Stimulated activated CD4-positive, alpha-beta T cell treated with anti-CD3 and anti-CD28 coated beads, Interleukin-4, amount 100 ng/mL, for 1 hour (primary cell): ENCODE results near the gene RGS3.

Experiments used
- DNase-seq: peaks from one replicate; pipeline ENCODE4 v3.0.0-alpha.2; 2020

The RGS3 gene

DNA sequence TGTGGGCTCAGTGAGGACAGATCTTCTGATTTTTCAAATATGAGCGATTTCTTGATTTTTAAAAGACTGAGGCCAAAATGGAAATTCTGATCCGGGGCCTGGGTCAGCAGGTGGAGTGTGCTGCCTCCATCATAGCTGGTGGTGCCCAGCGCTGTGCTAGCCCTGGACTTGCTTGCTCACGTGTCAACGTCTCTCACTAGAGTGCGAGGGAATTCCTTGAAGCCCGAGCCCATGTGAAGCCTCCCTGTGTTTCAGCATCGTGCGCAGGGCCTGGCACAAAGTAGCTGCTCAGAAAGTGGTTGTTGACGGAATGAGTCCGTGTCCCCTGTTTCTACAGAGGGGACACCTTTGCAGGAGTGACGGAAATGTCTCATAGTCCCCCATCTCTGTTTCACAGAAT, 50.5 kb downstream of the RGS3 start:
- no peak for DNase-seq

DNA sequence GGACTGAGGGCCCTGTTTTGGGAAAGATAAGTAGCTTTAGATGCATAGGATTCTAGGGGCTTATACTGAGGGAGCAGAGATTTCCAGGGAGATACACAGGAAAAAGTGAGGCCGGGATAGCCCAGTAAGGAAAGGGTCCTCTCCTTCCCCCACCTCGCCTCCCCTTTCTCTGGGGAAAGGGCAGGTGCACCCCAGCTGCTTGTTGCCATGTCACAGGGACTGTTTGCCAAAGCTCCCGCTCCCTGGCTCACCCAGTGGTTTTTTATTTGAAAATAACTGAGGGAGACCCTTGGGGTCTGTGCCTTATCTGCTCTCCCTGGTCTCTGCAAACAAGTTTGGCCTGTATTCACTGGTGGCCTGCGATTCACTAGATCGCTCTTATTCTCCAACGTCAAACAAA, 51.2 kb downstream of the RGS3 start:
- no peak for DNase-seq

DNA sequence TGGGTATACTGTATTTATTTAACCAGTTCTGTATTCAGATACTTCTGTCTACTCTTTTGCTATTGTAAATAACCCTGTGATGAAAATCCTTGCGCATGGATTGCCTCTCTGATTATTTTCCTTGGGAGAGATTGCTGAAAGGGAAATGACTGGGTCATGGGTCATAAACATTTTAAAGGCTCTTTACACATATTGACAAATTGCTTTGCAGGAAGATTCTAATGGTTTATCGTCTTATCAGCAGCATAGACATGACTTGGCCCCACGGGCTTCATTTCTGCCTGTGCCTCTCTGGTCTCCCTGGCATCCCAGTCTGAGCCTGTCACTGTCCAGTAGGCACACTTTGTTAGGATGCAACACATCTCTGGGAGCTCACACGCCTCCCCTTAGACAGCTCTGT, 52.3 kb downstream of the RGS3 start:
- no peak for DNase-seq

DNA sequence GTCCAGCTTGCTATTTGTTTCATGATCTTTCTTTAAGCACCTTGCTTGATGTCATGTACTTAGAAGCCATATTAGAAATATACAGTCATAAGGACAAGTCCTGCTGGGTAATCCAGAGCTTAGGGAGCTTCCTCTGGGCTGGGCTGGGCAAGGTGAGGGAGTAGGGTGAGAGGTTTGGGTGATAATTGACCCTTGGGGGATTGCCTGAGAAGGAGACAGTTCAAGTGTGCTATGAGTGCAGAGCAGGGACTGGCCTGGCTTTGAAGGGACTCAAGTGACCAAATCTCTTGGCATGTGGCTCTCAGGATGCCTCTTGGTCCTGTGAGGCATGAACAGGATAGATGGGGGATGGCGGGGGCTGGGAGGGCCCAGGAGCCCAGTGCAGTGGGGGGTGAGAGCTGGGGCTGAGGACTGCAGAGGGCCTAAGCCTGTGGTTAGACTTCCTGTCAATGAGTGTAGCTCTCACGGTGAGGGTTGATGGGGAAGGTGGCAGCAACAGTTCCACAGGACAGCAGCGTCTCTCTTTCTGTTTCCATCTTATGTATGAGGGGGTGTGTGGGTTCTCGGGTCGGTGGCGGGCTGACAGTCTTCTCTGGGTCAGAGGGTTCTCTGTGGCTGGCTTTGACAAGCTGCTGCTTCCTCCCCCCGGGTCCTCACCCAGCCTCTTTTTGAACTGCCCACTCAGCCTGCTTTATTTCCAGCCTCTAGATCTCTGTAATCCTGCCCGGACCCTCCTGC, 53.5 kb downstream of the RGS3 start:
- peak; percentile 61 for DNase-seq

DNA sequence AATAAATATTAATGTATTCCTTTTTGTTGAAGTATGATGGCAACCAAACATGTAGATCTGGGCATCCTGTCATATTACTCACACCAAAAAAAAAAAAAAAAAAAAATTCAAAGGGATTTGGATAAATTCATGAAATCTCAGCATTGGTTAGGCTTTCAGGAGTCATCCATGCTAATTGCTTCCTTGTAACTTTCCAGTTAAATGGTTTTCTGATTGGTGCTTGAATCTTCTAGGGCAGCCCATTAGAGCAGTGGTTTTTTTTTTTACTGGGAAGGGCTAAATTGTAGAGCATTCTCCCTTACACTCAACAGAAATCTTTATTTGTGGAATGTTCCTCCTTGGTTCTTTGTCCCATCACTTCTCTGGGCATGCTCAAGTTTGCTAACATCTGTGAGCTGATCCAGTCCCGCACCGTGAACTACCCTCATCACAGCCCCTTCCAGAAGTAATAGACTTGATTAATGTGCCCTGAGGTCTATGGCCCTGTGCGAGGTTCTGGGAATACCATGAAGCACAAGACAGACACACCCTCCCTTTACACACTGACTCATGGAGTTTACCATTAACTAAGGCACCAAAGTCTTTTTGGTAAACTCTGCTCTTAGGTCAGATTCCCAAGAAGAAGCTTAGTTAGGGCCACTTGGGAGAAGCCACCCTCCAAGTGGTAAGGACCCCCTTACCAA, 56.0 kb downstream of the RGS3 start:
- DNase-seq, result no peak

DNA sequence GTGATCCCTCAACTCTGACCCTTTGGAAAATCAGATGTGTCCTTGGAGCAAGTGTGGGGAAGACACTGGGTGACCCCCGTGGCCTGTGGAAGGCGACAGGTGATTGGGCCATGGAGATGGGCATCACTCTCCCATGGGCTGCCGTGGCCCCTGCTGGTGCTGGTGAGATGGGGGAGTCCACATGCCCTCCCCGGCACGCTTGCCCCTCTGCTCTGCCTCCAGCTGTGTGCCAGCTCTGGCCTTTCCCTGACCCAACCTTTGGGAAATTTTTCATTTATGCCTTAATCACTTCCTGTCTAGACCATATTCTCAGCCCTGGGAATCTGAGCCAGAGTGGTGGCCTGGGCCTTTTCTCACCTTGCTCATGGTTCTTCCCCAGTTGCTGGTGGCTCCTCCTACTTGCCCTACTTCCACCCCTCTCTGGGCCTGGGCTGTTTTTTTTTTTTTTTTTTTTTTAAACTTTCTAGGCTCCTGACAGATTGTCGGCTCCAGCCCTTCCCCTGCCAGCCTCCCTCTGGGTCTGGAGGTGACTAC, 56.6 kb downstream of the RGS3 start:
- peak; percentile 39 for DNase-seq

DNA sequence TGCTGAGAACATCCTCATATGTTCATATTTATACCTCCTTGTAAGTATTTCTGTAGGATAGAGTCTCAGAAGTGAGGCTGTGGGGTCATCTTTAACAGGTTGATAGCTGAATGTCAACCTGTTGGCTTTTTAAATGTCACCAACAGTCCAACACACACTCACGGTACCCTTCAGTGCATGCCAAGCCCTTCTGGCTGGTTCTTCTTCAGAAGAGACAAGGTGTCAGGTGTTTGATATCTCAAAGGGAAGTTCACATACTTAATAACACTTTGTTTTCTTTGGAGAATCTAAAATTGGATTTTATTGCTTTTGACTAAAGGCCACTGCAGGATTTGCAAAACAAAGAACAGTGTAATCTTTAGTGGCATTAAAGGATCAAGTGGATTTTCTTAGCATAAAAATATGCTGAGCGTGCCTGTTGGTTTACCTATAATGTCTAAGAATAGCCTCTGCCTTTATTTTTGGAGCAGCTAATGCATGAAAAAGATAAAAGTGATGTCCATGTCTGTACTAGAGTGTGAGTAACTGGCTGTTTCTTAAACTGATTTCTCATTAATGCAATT, 58.2 kb downstream of the RGS3 start:
- DNase-seq, result no peak

DNA sequence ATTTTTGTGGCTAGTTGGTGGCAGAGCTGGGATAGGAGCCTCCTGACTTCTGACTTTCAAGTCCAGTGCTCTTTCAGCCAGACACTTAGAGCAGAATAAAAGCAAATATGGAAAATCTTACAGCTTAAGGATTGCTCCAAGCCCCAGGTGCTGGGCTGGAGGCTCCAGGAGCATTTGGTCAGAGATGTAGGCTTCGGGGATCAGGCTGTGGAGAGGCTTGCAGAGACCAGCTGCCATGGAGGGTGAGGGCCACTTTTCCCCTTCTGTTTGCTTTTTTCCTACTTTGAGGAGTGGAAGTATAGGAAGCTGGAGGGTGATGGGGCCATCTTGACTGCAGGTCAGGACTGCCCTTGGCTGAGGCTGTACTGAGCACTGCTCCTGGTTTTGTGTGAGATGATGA, 58.9 kb downstream of the RGS3 start:
- DNase-seq, result no peak

DNA sequence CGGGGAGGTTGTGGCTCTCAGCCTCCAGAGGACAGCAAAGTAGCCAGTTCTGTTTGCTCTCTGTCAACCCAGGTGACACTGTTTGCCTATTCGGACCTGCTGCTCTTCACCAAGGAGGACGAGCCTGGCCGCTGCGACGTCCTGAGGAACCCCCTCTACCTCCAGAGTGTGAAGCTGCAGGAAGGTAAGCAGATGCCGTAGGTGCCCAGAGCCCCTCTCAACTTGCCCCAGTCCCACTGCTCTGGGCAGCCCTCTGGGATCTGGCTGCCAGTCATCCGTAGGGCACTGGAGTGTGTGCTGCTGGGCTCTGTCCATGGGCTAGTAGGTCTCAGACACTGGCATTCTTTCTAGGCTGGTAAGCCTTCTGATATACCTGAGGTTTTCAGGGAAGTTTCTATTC, 59.3 kb downstream of the RGS3 start:
- no peak for DNase-seq

DNA sequence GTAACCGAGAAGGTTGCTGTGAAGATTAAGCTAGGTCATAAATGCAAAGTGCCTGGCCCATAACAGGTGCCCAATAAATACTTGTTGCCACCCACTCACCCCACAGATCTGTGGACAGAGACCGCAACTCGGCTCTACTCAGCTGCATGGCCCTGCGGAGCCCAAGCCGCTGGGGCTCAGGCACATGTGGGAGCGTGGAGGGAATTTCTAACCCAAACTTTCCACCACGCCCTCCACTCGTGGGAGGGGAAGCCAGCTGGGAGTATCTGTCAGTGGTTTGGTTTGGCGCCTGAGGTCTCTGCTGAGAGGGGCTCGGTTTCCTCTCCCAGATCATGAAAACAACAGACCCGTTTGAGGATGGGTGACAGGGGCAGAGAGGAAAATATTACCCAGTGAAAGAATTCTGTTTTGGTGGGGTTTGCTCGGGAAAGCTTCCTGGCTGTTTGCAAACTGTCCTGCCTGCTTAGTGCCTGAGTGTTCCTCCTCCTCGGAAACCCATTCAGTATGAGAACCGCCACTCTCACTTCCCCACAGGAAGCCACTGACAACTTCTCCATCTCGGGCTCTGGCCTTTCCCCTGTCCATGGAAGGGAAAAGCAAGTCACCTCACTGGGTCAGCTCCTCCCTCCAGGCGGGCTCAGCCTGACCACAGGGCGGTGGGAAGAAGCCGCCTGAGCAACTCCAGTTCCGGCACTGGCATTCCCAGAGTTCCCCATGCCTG, 60.1 kb downstream of the RGS3 start:
- peak; percentile 65 for DNase-seq

DNA sequence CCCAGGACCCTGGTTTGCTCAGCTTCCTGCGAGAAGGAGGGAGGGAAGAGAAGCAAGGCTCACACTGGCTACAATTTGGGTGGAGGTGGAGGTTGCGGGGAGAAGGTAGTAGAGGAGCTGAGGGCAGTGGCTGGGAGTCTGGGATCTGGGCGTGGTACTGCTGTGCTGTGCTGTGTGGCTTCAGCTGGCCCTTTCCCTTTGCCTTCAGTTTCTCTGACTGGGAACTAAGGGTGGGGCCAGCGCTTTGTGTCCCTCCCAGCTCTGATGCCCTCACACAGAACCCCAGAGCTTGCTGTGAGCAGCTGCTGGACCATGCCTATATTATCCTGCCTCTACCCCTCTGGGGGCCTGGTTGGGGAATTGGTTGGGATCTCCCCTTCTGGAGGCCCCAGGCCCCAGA, 60.9 kb downstream of the RGS3 start:
- DNase-seq, result no peak

DNA sequence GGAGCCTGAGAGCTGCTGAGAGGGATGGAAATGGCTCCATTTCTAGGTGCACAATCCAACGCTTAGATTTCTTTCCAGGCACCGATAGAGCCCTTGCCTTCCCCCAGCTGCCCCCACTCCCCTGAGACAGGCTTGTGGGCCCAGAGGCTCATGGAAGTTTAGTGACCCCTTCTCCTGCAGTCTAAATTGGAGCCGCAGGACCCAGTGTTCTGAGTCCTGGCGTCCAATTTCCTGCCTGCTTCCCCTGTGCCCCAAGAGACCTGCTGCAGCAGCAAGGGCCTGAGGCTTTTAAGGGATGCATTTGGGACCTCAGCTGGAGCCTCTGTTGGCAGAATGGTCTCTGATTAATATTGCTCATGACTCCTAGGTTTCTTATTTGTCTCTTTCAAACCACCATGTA, 61.7 kb downstream of the RGS3 start:
- DNase-seq, result no peak

DNA sequence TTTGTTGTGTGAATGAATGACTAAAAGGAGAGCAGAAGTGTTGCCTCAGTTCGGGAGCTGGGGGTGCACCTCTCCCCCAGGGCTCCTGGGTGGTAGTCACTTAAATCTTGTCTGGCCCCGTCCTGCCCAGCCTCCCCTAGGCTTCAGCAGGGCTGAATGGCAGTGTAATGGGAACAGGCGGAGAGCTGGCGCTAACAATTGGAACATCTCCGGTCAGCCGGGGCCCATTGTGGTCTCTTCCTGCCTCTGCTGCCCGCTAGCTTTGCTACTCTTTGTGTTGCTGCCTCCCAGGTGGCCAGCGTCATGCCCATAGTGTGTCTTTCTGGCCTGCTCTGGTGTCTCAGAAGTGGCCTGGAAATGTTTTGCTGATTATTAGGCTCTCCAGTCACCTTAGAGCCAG, 62.3 kb downstream of the RGS3 start:
- no peak for DNase-seq

DNA sequence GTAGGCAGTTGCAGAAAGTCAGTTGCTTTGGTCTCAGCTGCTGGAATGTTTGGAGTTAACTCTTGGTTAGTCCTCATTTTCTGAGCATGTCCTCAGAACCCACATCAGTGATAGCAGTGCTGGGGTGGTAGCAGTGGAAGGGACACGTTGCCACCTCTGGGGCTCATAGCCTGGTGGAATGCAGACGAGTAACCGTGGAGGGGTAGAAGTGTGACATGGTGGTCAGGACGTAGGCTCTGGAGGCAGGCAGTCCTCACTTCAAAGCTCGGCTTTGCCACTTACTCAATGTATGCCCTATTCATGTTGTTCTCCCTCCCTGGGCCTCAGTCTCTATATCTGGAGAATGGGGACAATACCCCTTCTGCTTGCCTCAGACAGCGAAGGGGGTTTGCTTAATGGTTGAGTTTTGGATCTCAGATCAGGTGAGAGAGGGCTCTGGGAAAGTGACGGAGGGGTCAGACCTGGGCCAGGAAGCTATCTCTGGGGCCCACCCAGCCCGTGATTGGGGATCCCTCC, 62.8 kb downstream of the RGS3 start:
- no peak for DNase-seq

DNA sequence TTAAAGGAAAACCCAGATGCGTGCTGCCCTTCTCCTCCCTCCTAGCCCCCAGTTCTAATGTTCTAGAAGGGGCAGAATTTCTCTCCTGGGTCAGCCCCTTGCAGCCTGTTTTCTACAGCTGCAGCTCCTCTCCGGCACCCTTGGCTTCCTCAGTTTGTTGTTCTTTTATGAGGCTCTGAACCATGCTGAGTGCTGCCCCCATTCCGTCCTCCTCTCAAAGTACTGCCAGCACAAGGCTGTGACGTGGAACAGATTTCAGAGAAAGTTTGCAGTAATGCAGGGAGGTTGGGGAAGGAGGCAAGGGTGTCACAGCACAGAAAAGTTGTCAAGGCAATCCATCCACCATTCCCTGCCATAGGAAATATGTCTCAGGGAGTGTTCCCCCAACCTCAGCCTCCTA, 63.3 kb downstream of the RGS3 start:
- no peak for DNase-seq

DNA sequence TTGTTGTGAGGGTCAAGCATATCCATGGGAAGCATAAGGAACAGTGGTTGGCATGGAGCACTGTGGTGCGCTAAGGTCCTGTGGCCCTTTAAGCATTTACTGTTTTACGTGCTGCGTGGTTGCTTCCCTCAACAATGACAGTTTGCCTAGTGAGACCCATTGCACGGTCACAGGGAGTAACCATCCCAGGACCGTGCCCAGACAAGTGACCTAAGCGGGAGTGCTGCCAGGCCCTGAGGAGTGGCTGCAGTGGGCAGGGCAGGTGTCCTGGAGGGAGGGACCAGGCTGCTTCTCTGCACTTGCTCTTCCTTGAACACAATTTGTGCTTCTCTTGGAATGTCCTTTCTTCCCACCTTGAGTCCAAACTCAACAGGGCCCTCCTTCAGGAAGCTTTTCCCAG, 64.6 kb downstream of the RGS3 start:
- DNase-seq, result no peak

DNA sequence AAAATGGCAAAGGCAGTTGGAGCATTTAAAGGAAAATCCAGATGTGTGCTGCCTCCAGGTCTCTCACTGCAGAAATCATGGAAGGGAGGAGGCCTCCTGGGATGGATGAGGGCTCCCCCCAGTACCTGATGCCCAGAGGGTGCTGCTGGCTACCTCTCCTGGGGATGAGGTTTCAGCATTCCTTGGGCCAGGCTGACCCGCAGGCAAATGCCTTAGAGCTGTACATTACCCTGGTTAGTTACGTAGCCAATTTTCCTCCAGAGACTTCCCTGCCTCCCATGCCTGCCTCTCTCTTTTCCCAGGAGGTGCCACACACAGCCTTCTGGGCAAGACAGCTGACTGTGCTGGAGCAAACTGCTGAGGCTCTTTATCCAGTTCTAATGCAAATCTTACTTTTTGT, 65.3 kb downstream of the RGS3 start:
- no peak for DNase-seq

DNA sequence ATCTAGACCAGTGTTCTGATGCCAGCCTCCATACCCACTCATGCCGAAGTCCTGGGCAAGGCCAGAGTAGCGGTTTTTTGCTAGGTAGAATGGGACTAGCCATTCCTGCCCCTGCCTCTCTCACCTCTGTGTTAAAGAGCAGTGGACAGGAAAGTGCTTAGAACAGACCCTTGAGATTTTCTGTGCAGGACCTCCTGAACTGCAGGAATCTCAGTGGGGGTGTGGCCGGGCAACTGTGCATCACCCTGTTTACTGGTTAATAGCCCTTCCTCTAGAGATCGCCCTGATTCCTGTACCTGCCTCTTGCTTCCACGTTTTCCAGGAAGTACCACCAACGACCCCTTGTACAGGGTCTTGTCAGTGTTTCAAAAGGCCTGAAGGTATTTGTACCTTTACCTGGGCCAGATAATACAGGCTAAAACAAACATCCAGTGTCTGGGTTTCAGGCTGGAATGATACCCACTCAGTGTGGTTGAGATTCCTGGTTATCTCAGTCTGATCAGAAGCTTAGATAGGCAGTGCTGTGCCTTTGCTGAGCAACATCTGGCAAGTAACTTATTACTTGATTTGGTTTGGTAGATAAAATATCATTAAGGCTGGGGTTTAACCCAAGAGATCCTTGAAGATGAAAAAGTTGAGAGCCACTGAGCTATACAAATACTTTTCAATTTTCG, 65.9 kb downstream of the RGS3 start:
- DNase-seq, result no peak

DNA sequence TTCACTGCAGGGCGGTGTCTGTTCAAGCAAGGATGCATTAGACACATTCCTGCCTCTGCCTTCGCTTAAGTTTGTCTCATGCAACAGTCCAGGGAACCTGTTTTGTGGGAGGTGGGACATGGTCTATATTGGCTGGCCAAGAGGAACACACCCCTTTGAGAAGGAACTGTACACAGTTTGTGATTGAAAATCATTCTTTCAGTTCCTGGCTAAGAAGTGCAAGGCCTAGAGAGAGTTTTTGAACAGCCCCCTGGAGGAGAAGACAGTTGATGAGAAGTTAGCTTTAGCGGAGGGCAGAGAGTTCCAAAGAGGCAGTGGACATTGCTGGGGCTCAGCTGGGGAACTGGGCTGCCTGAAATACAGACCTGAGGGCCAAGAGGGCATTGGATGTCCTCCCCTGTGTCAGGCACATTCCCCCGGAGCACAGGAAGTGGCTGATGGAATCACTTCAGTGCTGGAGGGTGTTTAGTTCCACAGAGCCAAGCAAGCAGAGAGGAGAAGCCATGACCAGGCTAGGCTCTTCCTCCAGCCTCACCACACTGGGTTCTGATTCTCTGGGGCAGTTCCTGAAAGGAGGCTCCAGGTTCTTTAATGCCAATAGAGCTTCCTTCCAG, 66.6 kb downstream of the RGS3 start:
- DNase-seq, result no peak

DNA sequence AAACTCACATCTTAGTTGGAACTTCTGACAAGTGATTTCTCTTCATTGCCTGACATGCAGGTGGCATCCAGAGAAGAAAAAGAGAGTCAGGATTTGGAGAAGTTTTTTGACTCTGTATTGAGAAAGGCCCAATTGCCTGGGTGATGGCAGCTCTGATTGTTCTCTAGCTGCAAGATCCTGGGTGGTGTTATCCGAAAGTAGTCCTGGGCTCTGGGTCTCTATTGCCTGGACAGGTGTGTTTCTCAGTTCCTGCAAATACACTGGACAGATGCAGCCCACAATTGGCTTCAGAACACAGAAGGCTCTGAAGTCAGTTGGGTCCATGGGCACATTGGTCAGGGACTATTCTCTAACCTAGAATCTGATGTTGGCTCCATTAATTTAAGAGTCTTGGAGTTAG, 67.4 kb downstream of the RGS3 start:
- DNase-seq, result no peak

DNA sequence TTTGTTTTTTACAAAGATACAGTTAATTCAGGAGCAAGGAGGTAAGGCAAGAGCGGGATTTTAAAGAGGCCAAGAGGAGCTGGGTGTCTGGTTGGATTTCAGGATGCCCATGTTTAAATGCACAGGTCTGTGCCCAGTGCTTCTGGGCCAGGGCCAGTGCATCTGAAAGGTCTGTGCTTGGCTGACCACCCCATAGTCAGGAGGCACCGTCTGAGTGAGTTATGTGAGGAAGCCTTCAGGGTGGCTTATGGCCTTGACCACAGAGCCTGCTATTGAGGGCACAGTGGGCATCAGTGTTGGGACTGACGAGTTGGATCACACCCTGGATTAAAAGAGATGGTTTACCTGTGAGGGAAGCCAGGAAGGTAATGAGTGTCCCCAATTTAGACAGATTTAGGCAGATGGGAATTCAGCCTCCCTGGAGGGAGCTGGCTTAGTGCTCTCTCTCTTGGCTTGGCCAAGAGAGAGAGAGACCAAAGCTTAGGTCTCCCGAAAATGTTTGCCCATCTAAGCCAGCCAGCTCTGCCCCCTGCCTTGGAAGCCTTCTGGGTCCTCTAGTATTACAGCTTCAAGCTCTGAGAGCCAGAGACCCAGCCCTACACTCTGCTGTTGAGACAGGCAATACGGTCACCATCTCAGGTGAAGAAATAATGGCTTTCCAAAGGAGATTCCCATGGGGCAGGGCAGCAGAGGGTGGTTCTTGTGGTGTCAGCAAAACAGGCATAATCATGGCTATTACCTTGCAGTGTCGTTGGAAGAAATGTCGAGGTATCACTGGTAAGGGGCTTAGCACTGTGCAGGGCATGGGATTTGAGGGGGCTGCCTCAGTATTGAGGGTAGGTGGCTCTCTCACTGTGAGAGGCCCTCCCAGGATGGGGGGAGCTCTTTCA, 68.6 kb downstream of the RGS3 start:
- no peak for DNase-seq
